AG10803 (cell line): Measurements from ENCODE around the gene DKKL1.
"Not testable (repeated sequence)": the region's sequence is repeated elsewhere in the genome, so short reads cannot be mapped to it uniquely, and the experiment has no call there.

Experiments
- DNase-seq: peaks from one replicate; pipeline ENCODE4 v3.0.0; 2010; ENCODE audit warnings: low read depth
- H3K4me3 ChIP-seq: 2 replicates; pipeline ENCODE4 v1.5.1; 2011; ENCODE audit warnings: mild to moderate bottlenecking, low read length, control low read depth
- CTCF ChIP-seq: conservative IDR thresholded peaks from 2 replicates; pipeline ENCODE4 v1.5.1; 2011; ENCODE audit warnings: mild to moderate bottlenecking, low read length, control low read depth, inconsistent platforms

DKKL1 gene

DNA sequence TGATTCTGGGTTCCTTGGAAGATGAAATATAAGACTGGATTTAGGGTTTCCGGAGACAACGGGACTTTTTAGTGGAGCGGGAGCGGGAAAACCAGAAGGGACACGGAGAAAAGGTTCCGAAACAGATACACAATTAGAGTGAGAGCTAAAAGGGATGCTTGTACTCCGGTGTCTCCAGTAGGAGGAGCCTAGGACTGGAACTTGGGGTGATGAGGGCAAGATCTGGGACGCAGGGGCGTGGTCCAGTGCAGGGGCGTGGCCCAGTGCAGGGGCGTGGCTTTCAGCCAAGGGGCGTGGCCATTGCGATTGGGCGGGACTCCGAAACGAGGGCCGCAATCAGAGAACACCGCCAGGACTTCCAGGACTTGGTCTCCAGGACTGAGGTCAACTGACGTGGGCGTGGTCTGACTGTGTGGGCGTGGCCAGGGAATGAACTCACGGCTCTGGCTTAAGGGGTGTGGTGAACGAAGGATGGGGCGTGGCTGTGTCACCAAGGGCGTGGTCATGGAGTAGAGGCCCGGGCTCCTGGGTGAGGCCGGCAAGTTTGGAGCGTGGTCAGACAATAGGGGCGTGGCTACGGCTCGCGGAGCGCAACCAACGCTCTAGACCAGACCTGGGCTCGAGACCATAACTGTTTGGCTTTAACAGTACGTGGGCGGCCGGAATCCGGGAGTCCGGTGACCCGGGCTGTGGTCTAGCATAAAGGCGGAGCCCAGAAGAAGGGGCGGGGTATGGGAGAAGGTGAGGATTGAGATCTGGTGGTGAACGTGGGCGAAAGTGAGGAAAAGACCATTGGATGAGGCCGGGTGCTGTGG, at the start of gene DKKL1:
Gene DKKL1 (plus strand): TSS at position 610 of the 815 bp plus-strand sequence. CDS start 122 bp downstream, at position 732.
- TF ChIP-seq CTCF, result peak; percentile 38

DNA sequence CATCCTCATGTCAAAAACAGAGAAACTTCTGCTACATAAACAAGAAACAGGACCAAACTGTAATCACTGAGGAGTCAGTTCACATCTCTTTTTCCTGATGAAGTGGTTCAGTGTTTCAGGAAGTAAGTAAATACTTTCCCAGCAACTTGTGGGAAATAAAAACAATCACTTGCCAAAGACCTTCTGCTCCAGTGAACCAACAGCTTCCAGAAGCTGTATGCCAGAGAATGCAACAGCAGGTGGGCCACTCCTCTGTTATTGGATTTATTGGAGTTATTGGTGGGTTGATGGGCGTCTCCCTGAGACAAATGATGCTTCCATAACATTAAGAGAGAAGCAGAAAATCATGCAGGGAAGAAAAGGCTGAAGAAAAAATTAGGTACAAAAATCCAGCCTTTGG, 48.6 kb upstream of the DKKL1 start:
- no peak for DNase-seq
- H3K4me3 ChIP-seq, result no peak overlapping the region
- TF ChIP-seq CTCF, result no peak

More for the DNA sequence above, at the start of gene DKKL1:
- peak within 1 kb of the TSS; percentile 84 for H3K4me3 ChIP-seq
- peak; percentile 98 for DNase-seq

GRCh38 chr19:49316284-49316683, 47.4 kb upstream of the DKKL1 start:
- no peak overlapping the region for H3K4me3 ChIP-seq
- TF ChIP-seq CTCF, result no peak
- no peak for DNase-seq

- DNase-seq, result no peak
- TF ChIP-seq CTCF, result no peak
- H3K4me3 ChIP-seq, result no peak overlapping the region
Measured at GRCh38 chr19:49318296-49318695, 45.4 kb upstream of the DKKL1 start.

DNA sequence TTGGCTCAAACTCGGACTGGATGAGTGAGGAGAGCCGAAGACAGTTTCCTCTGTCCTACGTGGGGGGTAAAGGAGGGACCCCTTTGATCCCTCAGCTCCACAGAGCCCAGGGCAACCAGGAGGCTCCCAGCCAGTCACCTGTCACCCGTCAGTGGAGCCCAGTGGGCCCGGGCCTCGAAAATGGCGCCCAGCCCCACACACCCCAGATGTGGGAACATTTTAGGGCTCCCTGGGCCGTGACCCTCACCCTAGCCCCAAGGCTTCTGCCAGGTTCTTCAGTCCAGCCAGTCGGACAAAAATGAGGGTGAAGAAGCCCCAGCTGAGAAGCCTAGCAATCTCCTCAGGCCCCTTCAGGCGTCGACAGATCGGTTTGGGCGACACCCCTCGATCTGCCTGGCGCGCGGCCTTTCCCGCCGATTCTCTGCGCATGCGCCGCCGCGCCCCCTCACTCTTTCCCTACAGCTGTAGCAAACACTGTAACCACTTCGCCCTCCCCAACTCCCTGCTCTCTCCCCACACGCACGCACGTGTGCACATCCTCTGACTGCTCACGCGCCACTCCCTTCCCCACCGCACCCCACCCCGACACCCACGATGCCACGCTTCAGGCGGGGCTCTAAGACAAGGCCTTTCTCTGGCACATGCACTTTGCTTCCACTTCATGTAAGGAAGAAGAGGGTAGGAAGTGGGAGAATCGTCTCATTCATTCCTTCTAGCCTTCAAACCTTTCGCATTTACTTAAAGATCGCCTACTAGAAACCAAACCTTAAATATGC, 38.7 kb upstream of the DKKL1 start, which contains the start of gene SLC6A16:
Gene SLC6A16 (minus strand): TSS at position 391 of the 776 bp plus-strand sequence. CDS start 13,844 bp downstream, outside the sequence.
- TF ChIP-seq CTCF, result no peak
- no peak for DNase-seq
- H3K4me3 ChIP-seq, result no peak within 1 kb of the TSS

GRCh38 chr19:49325756-49326155, 37.9 kb upstream of the DKKL1 start:
- not testable (repeated sequence) for H3K4me3 ChIP-seq

GRCh38 chr19:49326165-49326704, 37.4 kb upstream of the DKKL1 start:
- DNase-seq, result no peak
- no peak overlapping the region for H3K4me3 ChIP-seq
- no peak for TF ChIP-seq CTCF

More at GRCh38 chr19:49325756-49326155, 37.9 kb upstream of the DKKL1 start:
- DNase-seq, result not testable (repeated sequence)
